ENCODE data around the gene WDR73. TPM values are rescaled to one million over a fixed set of nuclear protein-coding genes. Genes with fewer than 3 reads are reported as not detected.
A peak's percentile ranks its signal among the peaks of the same experiment; 100 is the strongest.

Gene WDR73
- total RNA-seq, 1 experiment from 2014 or later: 35.7 TPM

GRCh38 chr15:84654689-84655453 is 788 bp upstream of the WDR73 start:
- Histone ChIP-seq H3K9me3 (ENCODE audit: low read length) (no peaks in the 10 kb centered on the region), H2AFZ (ENCODE audit: low read length) (no peak overlapping the region), H3K4me2 (ENCODE audit: low read depth, low read length, poor library complexity, severe bottlenecking) (peak overlapping the region; percentile 88), H3K27me3 (ENCODE audit: low read length) (no peaks in the 10 kb centered on the region), H3K9me2 (replicated peaks; ENCODE audit: insufficient read depth, low read length) (no peaks in the 10 kb centered on the region), H3K27ac (ENCODE audit: low read length) (peak overlapping the region; percentile 62), H3K4me3 (ENCODE audit: low read length) (peak overlapping the region; percentile 84), H3K36me3 (ENCODE audit: insufficient read depth, low read length) (peaks cover 13% of the 10 kb centered on the region), H4K20me1 (ENCODE audit: insufficient read depth, low read depth, low read length) (no peaks in the 10 kb centered on the region), H3K4me1 (ENCODE audit: low read length) (peaks cover 46% of the 10 kb centered on the region), H3K9ac (ENCODE audit: low read length) (peak overlapping the region; percentile 88), H3K79me2 (ENCODE audit: low read length) (peaks cover 22% of the 10 kb centered on the region)
- DNase-seq: peak; percentile 94

DNA sequence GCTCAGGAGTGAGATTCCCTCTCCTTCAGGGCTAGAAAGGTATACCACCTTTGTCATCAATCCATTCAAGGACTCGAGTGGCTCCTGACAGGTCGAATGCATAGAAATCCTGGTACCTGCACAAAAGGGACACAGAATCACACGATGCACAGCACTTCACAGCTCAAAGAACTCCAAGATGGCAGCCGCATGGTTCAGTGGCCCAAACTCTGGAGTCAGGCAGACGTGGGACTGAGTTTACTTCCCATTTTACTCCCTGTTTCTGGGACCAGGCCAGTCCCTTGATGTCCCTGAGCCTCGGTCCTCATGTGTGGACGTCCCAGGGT is 536 bp downstream of the WDR73 start:
- H3K27ac ChIP-seq (ENCODE audit: low read length): peak overlapping the region; percentile 62
- peak overlapping the region; percentile 8; the same call in 1 of the 2 replicates for H2AFZ ChIP-seq (ENCODE audit: low read length)
- peak overlapping the region; percentile 88 for H3K4me2 ChIP-seq (ENCODE audit: low read depth, low read length, poor library complexity, severe bottlenecking)
- H3K27me3 ChIP-seq (ENCODE audit: low read length): no peaks in the 10 kb centered on the region
- H4K20me1 ChIP-seq (ENCODE audit: insufficient read depth, low read depth, low read length): no peaks in the 10 kb centered on the region
- peak overlapping the region; percentile 88 for H3K9ac ChIP-seq (ENCODE audit: low read length)
- peak; percentile 70 for DNase-seq
- H3K9me2 ChIP-seq (replicated peaks; ENCODE audit: insufficient read depth, low read length): no peaks in the 10 kb centered on the region
- H3K79me2 ChIP-seq (ENCODE audit: low read length): peaks cover 22% of the 10 kb centered on the region
- H3K9me3 ChIP-seq (ENCODE audit: low read length): no peaks in the 10 kb centered on the region
- peaks cover 33% of the 10 kb centered on the region for H3K4me1 ChIP-seq (ENCODE audit: low read length)
- H3K4me3 ChIP-seq (ENCODE audit: low read length): peak overlapping the region; percentile 84
- peaks cover 22% of the 10 kb centered on the region for H3K36me3 ChIP-seq (ENCODE audit: insufficient read depth, low read length)

- H3K27ac ChIP-seq (ENCODE audit: low read length): no peak overlapping the region
These were observed 4.4 kb downstream of the WDR73 start for GRCh38 chr15:84649706-84650105.

GRCh38 chr15:84648539-84648938 is 5.5 kb downstream of the WDR73 start:
- Histone ChIP-seq H4K20me1 (ENCODE audit: insufficient read depth, low read depth, low read length) (no peaks in the 10 kb centered on the region), H3K27me3 (ENCODE audit: low read length) (no peaks in the 10 kb centered on the region), H3K9ac (ENCODE audit: low read length) (no peak overlapping the region), H3K9me2 (replicated peaks; ENCODE audit: insufficient read depth, low read length) (no peaks in the 10 kb centered on the region), H3K4me2 (ENCODE audit: low read depth, low read length, poor library complexity, severe bottlenecking) (no peak overlapping the region), H3K27ac (ENCODE audit: low read length) (no peak overlapping the region), H3K79me2 (ENCODE audit: low read length) (peaks cover 18% of the 10 kb centered on the region), H3K4me1 (ENCODE audit: low read length) (peaks cover 15% of the 10 kb centered on the region), H3K4me3 (ENCODE audit: low read length) (no peak overlapping the region), H3K9me3 (ENCODE audit: low read length) (no peaks in the 10 kb centered on the region), H2AFZ (ENCODE audit: low read length) (no peak overlapping the region), H3K36me3 (ENCODE audit: insufficient read depth, low read length) (peaks cover 41% of the 10 kb centered on the region)
- no peak for DNase-seq

More at GRCh38 chr15:84649706-84650105, 4.4 kb downstream of the WDR73 start:
- H3K27me3 ChIP-seq (ENCODE audit: low read length): no peaks in the 10 kb centered on the region
- no peaks in the 10 kb centered on the region for H3K9me3 ChIP-seq (ENCODE audit: low read length)
- H3K4me2 ChIP-seq (ENCODE audit: low read depth, low read length, poor library complexity, severe bottlenecking): no peak overlapping the region
- peaks cover 22% of the 10 kb centered on the region for H3K79me2 ChIP-seq (ENCODE audit: low read length)
- DNase-seq: no peak
- H3K36me3 ChIP-seq (ENCODE audit: insufficient read depth, low read length): peaks cover 35% of the 10 kb centered on the region
- no peak overlapping the region for H3K4me3 ChIP-seq (ENCODE audit: low read length)
- no peak overlapping the region for H3K9ac ChIP-seq (ENCODE audit: low read length)
- no peak overlapping the region for H2AFZ ChIP-seq (ENCODE audit: low read length)
- H3K9me2 ChIP-seq (replicated peaks; ENCODE audit: insufficient read depth, low read length): no peaks in the 10 kb centered on the region
- peaks cover 15% of the 10 kb centered on the region for H3K4me1 ChIP-seq (ENCODE audit: low read length)
- H4K20me1 ChIP-seq (ENCODE audit: insufficient read depth, low read depth, low read length): no peaks in the 10 kb centered on the region

DNA sequence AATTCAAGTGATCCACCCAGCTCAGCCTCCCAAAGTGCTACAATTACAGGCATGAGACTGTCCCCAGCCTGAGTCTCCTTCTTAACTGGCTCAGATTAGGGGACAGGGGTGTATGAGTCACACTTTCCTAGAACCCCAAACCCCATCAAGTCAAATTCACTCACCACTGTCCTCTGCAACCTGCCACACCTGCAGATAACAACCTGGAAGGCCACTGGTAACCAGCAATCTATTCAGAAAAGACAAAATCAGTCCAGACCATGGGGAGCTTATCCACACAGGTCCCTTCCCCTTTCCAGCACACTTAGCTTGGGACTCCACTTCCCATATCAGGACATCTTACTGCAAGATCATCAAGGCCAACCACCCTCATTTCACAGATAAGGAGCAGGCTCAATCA is 6.4 kb downstream of the WDR73 start:
- no peak overlapping the region for H3K27ac ChIP-seq (ENCODE audit: low read length)
- H3K9ac ChIP-seq (ENCODE audit: low read length): no peak overlapping the region
- H3K79me2 ChIP-seq (ENCODE audit: low read length): peaks cover 10% of the 10 kb centered on the region
- H3K4me3 ChIP-seq (ENCODE audit: low read length): no peak overlapping the region
- H3K4me2 ChIP-seq (ENCODE audit: low read depth, low read length, poor library complexity, severe bottlenecking): no peak overlapping the region
- peaks cover 7% of the 10 kb centered on the region for H3K4me1 ChIP-seq (ENCODE audit: low read length)
- H3K27me3 ChIP-seq (ENCODE audit: low read length): no peaks in the 10 kb centered on the region
- no peak overlapping the region for H2AFZ ChIP-seq (ENCODE audit: low read length)
- no peak for DNase-seq
- H3K36me3 ChIP-seq (ENCODE audit: insufficient read depth, low read length): peaks cover 43% of the 10 kb centered on the region
- H4K20me1 ChIP-seq (ENCODE audit: insufficient read depth, low read depth, low read length): no peaks in the 10 kb centered on the region
- H3K9me2 ChIP-seq (replicated peaks; ENCODE audit: insufficient read depth, low read length): no peaks in the 10 kb centered on the region
- no peaks in the 10 kb centered on the region for H3K9me3 ChIP-seq (ENCODE audit: low read length)

GRCh38 chr15:84645997-84646396 is 8.1 kb downstream of the WDR73 start:
- Histone ChIP-seq H3K9me2 (replicated peaks; ENCODE audit: insufficient read depth, low read length) (no peaks in the 10 kb centered on the region), H3K4me1 (ENCODE audit: low read length) (no peaks in the 10 kb centered on the region), H3K27me3 (ENCODE audit: low read length) (no peaks in the 10 kb centered on the region), H3K4me2 (ENCODE audit: low read depth, low read length, poor library complexity, severe bottlenecking) (no peak overlapping the region), H4K20me1 (ENCODE audit: insufficient read depth, low read depth, low read length) (no peaks in the 10 kb centered on the region), H3K4me3 (ENCODE audit: low read length) (no peak overlapping the region), H3K27ac (ENCODE audit: low read length) (no peak overlapping the region), H2AFZ (ENCODE audit: low read length) (no peak overlapping the region), H3K9me3 (ENCODE audit: low read length) (no peaks in the 10 kb centered on the region), H3K9ac (ENCODE audit: low read length) (no peak overlapping the region), H3K36me3 (ENCODE audit: insufficient read depth, low read length) (peaks cover 40% of the 10 kb centered on the region), H3K79me2 (ENCODE audit: low read length) (no peaks in the 10 kb centered on the region; the same call in 1 of the 2 replicates)
- no peak for DNase-seq

DNA sequence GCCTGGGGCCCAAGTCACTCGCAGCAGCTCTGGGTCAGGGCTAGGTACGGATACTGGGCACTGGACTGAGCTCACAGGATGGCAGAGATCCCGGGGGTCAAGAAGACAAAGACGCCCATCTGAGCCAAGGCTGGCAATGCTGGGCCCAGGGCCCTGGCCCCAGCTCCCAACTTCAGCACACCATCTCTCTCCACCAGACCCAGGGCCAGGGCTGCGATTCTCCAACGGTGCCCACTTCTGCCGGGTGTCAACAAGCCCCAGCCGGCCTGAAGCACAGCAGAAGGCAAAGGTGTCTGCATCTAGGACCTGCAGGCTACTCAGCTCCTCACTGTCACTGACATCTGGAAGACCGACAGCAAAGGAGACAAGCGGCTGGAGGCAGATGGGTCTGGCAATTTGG is 8.6 kb downstream of the WDR73 start:
- DNase-seq: no peak
- Histone ChIP-seq H3K4me2 (ENCODE audit: low read depth, low read length, poor library complexity, severe bottlenecking) (no peak overlapping the region), H4K20me1 (ENCODE audit: insufficient read depth, low read depth, low read length) (no peaks in the 10 kb centered on the region), H3K9ac (ENCODE audit: low read length) (no peak overlapping the region), H3K9me2 (replicated peaks; ENCODE audit: insufficient read depth, low read length) (no peaks in the 10 kb centered on the region), H3K79me2 (ENCODE audit: low read length) (no peaks in the 10 kb centered on the region; the same call in 1 of the 2 replicates), H3K27me3 (ENCODE audit: low read length) (no peaks in the 10 kb centered on the region), H3K27ac (ENCODE audit: low read length) (no peak overlapping the region), H3K9me3 (ENCODE audit: low read length) (no peaks in the 10 kb centered on the region), H2AFZ (ENCODE audit: low read length) (no peak overlapping the region), H3K4me1 (ENCODE audit: low read length) (no peaks in the 10 kb centered on the region), H3K36me3 (ENCODE audit: insufficient read depth, low read length) (peaks cover 41% of the 10 kb centered on the region), H3K4me3 (ENCODE audit: low read length) (no peak overlapping the region)

DNA sequence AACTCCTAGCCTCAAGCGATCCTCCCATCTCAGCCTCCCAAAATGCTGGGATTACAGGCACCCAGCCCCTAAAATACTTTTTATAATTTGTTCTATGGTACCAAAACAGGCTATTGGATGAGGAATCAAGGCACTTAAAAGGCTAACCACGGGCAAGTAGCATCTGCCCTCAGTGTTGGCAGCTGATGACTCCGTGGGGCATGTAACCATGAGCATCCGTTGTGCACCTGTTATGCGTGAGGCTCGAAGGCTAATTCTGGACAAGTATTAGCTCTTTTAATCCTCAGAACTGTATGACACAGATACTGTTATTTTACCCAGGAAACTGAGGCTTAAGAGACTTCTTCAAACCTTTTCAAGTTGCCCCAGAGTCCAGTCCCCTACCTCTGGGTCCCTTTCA is 10.2 kb downstream of the WDR73 start:
- Histone ChIP-seq H3K4me2 (ENCODE audit: low read depth, low read length, poor library complexity, severe bottlenecking) (no peak overlapping the region), H2AFZ (ENCODE audit: low read length) (no peak overlapping the region), H3K9me2 (replicated peaks; ENCODE audit: insufficient read depth, low read length) (no peaks in the 10 kb centered on the region), H3K4me1 (ENCODE audit: low read length) (no peaks in the 10 kb centered on the region), H3K36me3 (ENCODE audit: insufficient read depth, low read length) (peaks cover 43% of the 10 kb centered on the region), H3K27me3 (ENCODE audit: low read length) (no peaks in the 10 kb centered on the region), H3K9ac (ENCODE audit: low read length) (no peak overlapping the region), H3K9me3 (ENCODE audit: low read length) (no peaks in the 10 kb centered on the region), H3K4me3 (ENCODE audit: low read length) (no peak overlapping the region), H3K27ac (ENCODE audit: low read length) (no peak overlapping the region), H4K20me1 (ENCODE audit: insufficient read depth, low read depth, low read length) (no peaks in the 10 kb centered on the region), H3K79me2 (ENCODE audit: low read length) (no peaks in the 10 kb centered on the region; the same call in 1 of the 2 replicates)
- DNase-seq: no peak

Data from Karpas-422 (cell line).